Spleen (tissue), 11 donors: ENCODE measurements around the gene ABCA12. TPM values are rescaled to one million over a fixed set of nuclear protein-coding genes. Genes with fewer than 3 reads are reported as not detected.

Experiments used
- DNase-seq: peaks from one replicate; pipeline ENCODE4 v3.0.0-alpha.2; 2020
- H3K27ac ChIP-seq, 8 donors: fragments of 200-600 bp; sonication (generic) in 7 of 8; 1 replicate in 4 of 8; 2 replicates in 4 of 8; pipeline versions ENCODE4 v1.5.0 to v1.8.0; 2016 to 2021; ENCODE audit warnings: inconsistent platforms in 4 of 8, mild to moderate bottlenecking in 4 of 8, moderate library complexity in 1 of 8
- H3K27me3 ChIP-seq, 7 donors: fragments of 200-600 bp; sonication (generic) in 6 of 7; replicated peaks in 1 of 7; 1 replicate in 4 of 7; 2 replicates in 3 of 7; pipeline versions ENCODE4 v1.5.0 to v1.8.0; 2016 to 2021; ENCODE audit warnings: inconsistent platforms in 3 of 7, mild to moderate bottlenecking in 1 of 7
- H3K36me3 ChIP-seq, 6 donors: fragments of 200-600 bp; sonication (generic) in 5 of 6; 1 replicate in 4 of 6; 2 replicates in 2 of 6; pipeline versions ENCODE4 v1.5.0 to v1.8.0; 2016 to 2021; ENCODE audit warnings: inconsistent platforms in 2 of 6
- H3K4me1 ChIP-seq, 6 donors: fragments of 200-600 bp; sonication (generic) in 5 of 6; 1 replicate in 3 of 6; 2 replicates in 3 of 6; pipeline versions ENCODE4 v1.5.0 to v1.8.0; 2016 to 2021; ENCODE audit warnings: inconsistent platforms in 3 of 6
- H3K4me3 ChIP-seq, 8 donors: fragments of 200-600 bp; sonication (generic) in 7 of 8; 1 replicate in 4 of 8; 2 replicates in 4 of 8; pipeline versions ENCODE4 v1.5.0 to v1.8.0; 2016 to 2021; ENCODE audit warnings: inconsistent platforms in 4 of 8, mild to moderate bottlenecking in 4 of 8, moderate library complexity in 2 of 8
- H3K9me3 ChIP-seq, 8 donors: fragments of 200-600 bp; sonication (generic) in 7 of 8; 1 replicate in 4 of 8; 2 replicates in 4 of 8; pipeline versions ENCODE4 v1.5.0 to v1.8.0; 2016 to 2021; ENCODE audit warnings: inconsistent platforms in 4 of 8
- POLR2A ChIP-seq, 3 donors: fragments of 450-650 bp; IDR thresholded peaks; one replicate each; pipeline ENCODE4 v1.5.1; 2017; ENCODE audit warnings: antibody characterized with exemption in 3 of 3, mild to moderate bottlenecking in 1 of 3
- POLR2AphosphoS5 ChIP-seq, 3 donors: sonication (generic); formaldehyde crosslinking; IDR thresholded peaks; one replicate each; pipeline ENCODE4 v1.5.1; 2017; ENCODE audit warnings: antibody characterized with exemption in 3 of 3
- WGBS, 5 donors: extraction: QIAGEN DNeasy Blood & Tissue Kit in 3 of 5; methylation state at CpG; one replicate each; pipeline versions ENCODE4 v1.1.5 to v1.1.7; 2013 to 2018; 5-methylcytosine and 5-hydroxymethylcytosine counted together
- intact Hi-C: fragments of 100-400 bp; cut with DNase I; formaldehyde crosslinking; loops from one replicate; pipeline ENCODE4 v1.15.0; 2023; ENCODE audit warnings: low total_unique reads
- polyA plus RNA-seq, 3 donors: library from polyadenylated mRNA; stranded (reverse); fragments of 200-250 nt; gene quantifications; one replicate each; pipeline ENCODE4 v1.2.1, GENCODE V29; 2013
- total RNA-seq, 7 donors: library from RNA; depleted of rRNA in 3 of 7; stranded (reverse); fragments of >200 nt in 3 of 7; fragmentation: NEBNext Ultra II Directional in 4 of 7; extraction: Animal tissue kit (Norgen Biotek cat#: 25700) in 4 of 7; gene quantifications; one replicate each; pipeline versions ENCODE4 v1.1.0 to v1.2.1, GENCODE V29; 2016 to 2021
- TF ChIP-seq, protein P1 (sequence below), 11 experiments: fragments of 200-600 bp in 7 of 11; fragments of 450-650 bp in 4 of 11; sonication (generic) in 4 of 11; IDR thresholded peaks in 8 of 11; conservative IDR thresholded peaks in 3 of 11; 1 replicate in 7 of 11; 2 replicates in 4 of 11; pipeline versions ENCODE4 v1.4.0 to v1.8.0; 2016 to 2021; ENCODE audit warnings: antibody characterized with exemption in 11 of 11, inconsistent platforms in 4 of 11, mild to moderate bottlenecking in 1 of 11
- donor health status: healthy with polysubstance abuse.
- donor health status: DM: no; HTN: no; CAD: no; lungs with moderate emphysema.
- donor health status: DM: no; HTN: no; CAD: no.
- donor health status: Bipolar disorder and iron deficiency.
- donor health status: healthy.
- donor health status: DM: no; HTN: no; CAD: no.
- donor health status: DM: yes; HTN: yes; CAD: no.

Gene ABCA12
- total and polyA plus RNA-seq, 10 donors = not detected

DNA sequence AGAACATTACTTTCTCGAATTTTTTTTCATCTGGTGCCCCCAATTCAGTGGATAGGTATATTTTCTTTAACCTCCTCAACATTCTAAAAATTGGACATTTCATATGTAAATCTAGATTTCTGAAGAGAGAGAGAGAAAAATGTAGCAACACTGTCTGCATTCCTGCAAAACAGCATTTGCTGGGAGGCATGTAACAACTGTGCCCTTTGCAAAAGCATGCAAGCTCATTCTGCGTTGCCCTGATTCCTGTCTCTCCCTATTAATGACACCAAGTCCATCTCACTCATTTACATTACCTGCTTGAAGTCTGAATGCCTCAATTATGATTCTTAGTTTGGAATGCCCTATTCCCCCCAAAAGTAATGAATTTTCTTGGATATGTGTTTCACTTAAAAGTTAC is 249.1 kb downstream of the ABCA12 start:
- H3K36me3 ChIP-seq = no peaks in the 10 kb centered on the region
- no peak overlapping the region for H3K4me3 ChIP-seq
- no peaks in the 10 kb centered on the region for H3K4me1 ChIP-seq
- intact Hi-C loops = no loop called here
- DNase-seq = no peak
- no peaks in the 10 kb centered on the region for H3K9me3 ChIP-seq
- 77 to 90% (median 83%) methylated on average over 2 of the region's 2 CpGs for WGBS, 5 donors
- no peaks in the 10 kb centered on the region for H3K27me3 ChIP-seq
- no peak overlapping the region for H3K27ac ChIP-seq
- TF ChIP-seq, protein P1, sequence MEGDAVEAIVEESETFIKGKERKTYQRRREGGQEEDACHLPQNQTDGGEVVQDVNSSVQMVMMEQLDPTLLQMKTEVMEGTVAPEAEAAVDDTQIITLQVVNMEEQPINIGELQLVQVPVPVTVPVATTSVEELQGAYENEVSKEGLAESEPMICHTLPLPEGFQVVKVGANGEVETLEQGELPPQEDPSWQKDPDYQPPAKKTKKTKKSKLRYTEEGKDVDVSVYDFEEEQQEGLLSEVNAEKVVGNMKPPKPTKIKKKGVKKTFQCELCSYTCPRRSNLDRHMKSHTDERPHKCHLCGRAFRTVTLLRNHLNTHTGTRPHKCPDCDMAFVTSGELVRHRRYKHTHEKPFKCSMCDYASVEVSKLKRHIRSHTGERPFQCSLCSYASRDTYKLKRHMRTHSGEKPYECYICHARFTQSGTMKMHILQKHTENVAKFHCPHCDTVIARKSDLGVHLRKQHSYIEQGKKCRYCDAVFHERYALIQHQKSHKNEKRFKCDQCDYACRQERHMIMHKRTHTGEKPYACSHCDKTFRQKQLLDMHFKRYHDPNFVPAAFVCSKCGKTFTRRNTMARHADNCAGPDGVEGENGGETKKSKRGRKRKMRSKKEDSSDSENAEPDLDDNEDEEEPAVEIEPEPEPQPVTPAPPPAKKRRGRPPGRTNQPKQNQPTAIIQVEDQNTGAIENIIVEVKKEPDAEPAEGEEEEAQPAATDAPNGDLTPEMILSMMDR (IDR thresholded peaks at IDR 0.05 in 8 of 11, conservative IDR thresholded peaks at IDR 0.05 in 3 of 11) = no peak
- TF ChIP-seq POLR2AphosphoS5 (IDR thresholded peaks at IDR 0.05) (no peak), POLR2A (IDR thresholded peaks at IDR 0.05) (no peak)

DNA sequence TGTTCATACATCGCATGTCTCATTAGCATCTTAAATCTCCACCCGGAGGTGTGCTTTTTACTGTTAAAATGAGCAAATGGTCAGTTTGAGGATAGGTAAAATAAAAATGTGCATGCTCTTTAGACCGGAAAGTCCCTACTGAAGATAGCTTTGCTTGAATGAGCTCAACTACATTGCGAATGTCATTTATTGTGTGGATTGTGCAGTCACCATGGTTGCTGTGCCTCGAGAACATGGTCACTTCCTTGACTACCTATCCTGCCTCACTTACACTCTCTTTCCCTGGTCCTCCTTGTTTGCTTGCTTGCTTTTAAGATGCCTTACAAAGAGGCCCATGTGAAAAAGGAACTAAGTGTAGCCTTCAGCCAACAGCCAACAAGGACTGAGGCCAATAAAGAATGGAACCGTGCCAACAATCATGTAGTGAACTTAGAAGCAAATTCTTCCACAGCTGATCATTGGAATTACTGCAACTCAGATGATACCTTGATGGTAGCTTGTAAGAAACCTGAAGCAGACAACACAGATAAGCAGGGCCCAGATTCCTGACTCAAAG is 256.7 kb downstream of the ABCA12 start:
- H3K4me1 ChIP-seq = no peaks in the 10 kb centered on the region
- TF ChIP-seq POLR2AphosphoS5 (IDR thresholded peaks at IDR 0.05) (no peak), POLR2A (IDR thresholded peaks at IDR 0.05) (no peak)
- TF ChIP-seq, protein P1 (IDR thresholded peaks at IDR 0.05 in 8 of 11, conservative IDR thresholded peaks at IDR 0.05 in 3 of 11) = no peak
- no peaks in the 10 kb centered on the region for H3K36me3 ChIP-seq
- intact Hi-C loops = no loop called here
- WGBS, 5 donors = 82 to 95% (median 85%) methylated on average over 6 of the region's 6 CpGs
- no peaks in the 10 kb centered on the region for H3K27me3 ChIP-seq
- no peak for DNase-seq
- no peak overlapping the region for H3K27ac ChIP-seq
- no peak overlapping the region for H3K4me3 ChIP-seq
- peaks cover 0 to 15% (median 2%) of the 10 kb centered on the region in 8 donors for H3K9me3 ChIP-seq

Other genes with a start within 250 kb of the ABCA12 start
- 100 to 1,000 TPM in 1 of 7 donors, 10 to 100 TPM in 6; 50.5 to 101 (median 76.6) TPM for gene ATIC, start 173.4 kb upstream of the ABCA12 start, total RNA-seq
- gene ATIC, start 173.4 kb upstream of the ABCA12 start, polyA plus RNA-seq = 100 to 1,000 TPM; 136 to 165 (median 141) TPM